HepG2 (cell line): ENCODE results near the gene SP140L. TPM values are rescaled to one million over a fixed set of nuclear protein-coding genes. Genes with fewer than 3 reads are reported as not detected.

Source experiments
- NFATC3 ChIP-seq: sonication (generic); formaldehyde crosslinking; IDR thresholded peaks from 2 replicates; pipeline ENCODE4 v1.5.1; 2020; ENCODE audit warnings: mild to moderate bottlenecking, missing genetic modification reagents
- SP140L ChIP-seq: sonication (generic); formaldehyde crosslinking; IDR thresholded peaks from 2 replicates; pipeline ENCODE4 v1.4.0; 2020; ENCODE audit warnings: missing genetic modification reagents, borderline replicate concordance
- ZFP82 ChIP-seq: sonication (generic); formaldehyde crosslinking; IDR thresholded peaks from 2 replicates; pipeline ENCODE4 v1.5.1; 2020; ENCODE audit warnings: mild to moderate bottlenecking, missing genetic modification reagents, borderline replicate concordance
- ZFP90 ChIP-seq: sonication (generic); formaldehyde crosslinking; IDR thresholded peaks from 2 replicates; pipeline ENCODE4 v1.8.0; 2022; ENCODE audit warnings: missing genetic modification reagents, mild to moderate bottlenecking, inconsistent platforms, borderline replicate concordance
- ZNF407 ChIP-seq: sonication (generic); formaldehyde crosslinking; IDR thresholded peaks from one replicate; pipeline ENCODE4 v1.5.1; 2020; ENCODE audit warnings: mild to moderate bottlenecking, missing genetic modification reagents; ENCODE audit errors: not compliant biosample characterization
- ZNF468 ChIP-seq: sonication (generic); formaldehyde crosslinking; IDR thresholded peaks from 2 replicates; pipeline ENCODE4 v1.8.0; 2022; ENCODE audit warnings: mild to moderate bottlenecking, moderate library complexity, missing genetic modification reagents
- ZNF543 ChIP-seq: sonication (generic); formaldehyde crosslinking; IDR thresholded peaks from 2 replicates; pipeline ENCODE4 v1.4.0; 2020; ENCODE audit warnings: mild to moderate bottlenecking, missing genetic modification reagents
- ZNF629 ChIP-seq: sonication (generic); formaldehyde crosslinking; conservative IDR thresholded peaks from 2 replicates; pipeline ENCODE4 v1.5.0; 2020; ENCODE audit warnings: missing genetic modification reagents
- polyA plus RNA-seq, 8 experiments: library from polyadenylated mRNA; depleted of rRNA in 3 of 8; stranded (reverse) in 7 of 8; unstranded in 1 of 8; fragments of >200 nt; fragmentation: Illumina TruSeq in 4 of 8; extraction: Trizol in 4 of 8; gene quantifications; 2 replicates each; pipeline versions ENCODE4 v1.2.1 to v1.2.3, GENCODE V29; 2011 to 2016; ENCODE audit warnings: low read depth in 4 of 8, missing spikeins in 1 of 8, mixed read lengths in 1 of 8; ENCODE audit not compliant: insufficient read depth in 1 of 8
- total RNA-seq, 5 experiments: library from RNA; depleted of rRNA; stranded (reverse); fragments of >200 nt; fragmentation: Illumina TruSeq; extraction: Trizol; gene quantifications; 2 replicates each; pipeline ENCODE4 v1.2.3, GENCODE V29; 2016; ENCODE audit warnings: low read depth in 1 of 5

Gene SP140L
- total and polyA plus RNA-seq, 2 of the 13 experiments (the other 11 are each of a cell fraction or from before 2014, with no cell fraction given): 10.9 to 17.5 TPM

GRCh38 chr2:230322561-230323384 lies 4.2 kb upstream of the SP140L start (continued):
- peak; percentile 47 for TF ChIP-seq ZNF407 (CRISPR knock-in tag)
- TF ChIP-seq ZFP82 (CRISPR knock-in tag): 0 out of 2 replicates have a peak, but pooled peaks have one; percentile 42
- 0 out of 2 replicates have a peak, but pooled peaks have one; percentile 4 for TF ChIP-seq ZNF468 (CRISPR knock-in tag)
- TF ChIP-seq ZFP90 (CRISPR knock-in tag): no peak
- TF ChIP-seq ZNF543 (CRISPR knock-in tag): 0 out of 2 replicates have a peak, but pooled peaks have one; percentile 37
- TF ChIP-seq ZNF629: no peak
- no peak for TF ChIP-seq SP140L
- peak; percentile 59; the same call in 1 of the 2 replicates for TF ChIP-seq NFATC3 (CRISPR knock-in tag)
